ENCODE data around the gene TMEM167B. TPM values are rescaled to one million over a fixed set of nuclear protein-coding genes. Genes with fewer than 3 reads are reported as not detected.
A peak's percentile ranks its signal among the peaks of the same experiment; 100 is the strongest.

TMEM167B gene
- polyA plus RNA-seq, 1 of the 3 experiments (the other 2 are of a cell fraction): 12.7 TPM

DNA sequence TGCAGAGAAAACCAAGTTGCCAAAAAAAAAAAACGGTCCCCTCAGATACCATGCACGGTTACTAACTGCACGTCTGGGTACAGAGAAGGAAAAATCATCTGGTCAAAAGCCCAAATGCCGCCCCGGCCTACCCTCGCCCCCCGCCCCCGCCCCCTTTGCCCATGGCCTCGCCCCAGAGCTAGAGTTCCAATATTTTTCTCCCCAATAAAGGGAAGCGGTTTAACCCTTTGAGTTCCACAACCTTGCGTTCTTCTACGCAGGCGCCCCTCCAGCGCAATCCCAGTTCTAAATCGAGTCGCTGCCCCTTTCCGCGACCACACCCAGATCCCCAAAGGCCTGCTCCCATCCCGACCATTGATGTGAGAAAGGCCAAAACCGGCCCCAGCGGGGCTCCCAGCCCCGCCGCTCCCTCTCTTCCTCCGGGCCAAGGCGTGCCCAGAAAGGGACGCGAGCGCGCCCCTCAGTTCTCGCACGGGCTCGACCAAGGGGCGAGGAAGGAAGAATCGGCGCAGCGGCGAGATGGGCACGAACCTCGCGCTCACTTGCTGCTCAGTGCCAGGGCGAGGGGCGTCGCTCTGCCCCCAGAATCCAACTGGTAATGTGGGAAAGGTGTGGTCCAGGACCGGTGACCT is 49.5 kb upstream of the TMEM167B start:
- Histone ChIP-seq H3K27ac (ENCODE audit: low read depth in 2 of 2, low read length in 1 of 2) (peak overlapping the region; percentile 70 to 71), H3K4me2 (peak overlapping the region; percentile 96), H3K36me3 (replicated peaks in 1 of 2; ENCODE audit: control insufficient read depth in 1 of 2, insufficient read depth in 2 of 2, low read length in 1 of 2) (no peaks in the 10 kb centered on the region), H3K4me3 (ENCODE audit: low read depth in 2 of 2, low read length in 1 of 2) (peak overlapping the region; percentile 79 to 99), H4K20me1 (ENCODE audit: insufficient read depth) (no peaks in the 10 kb centered on the region), H3K79me2 (ENCODE audit: insufficient read depth) (peaks cover 57% of the 10 kb centered on the region), H2AFZ (ENCODE audit: low read depth) (peak overlapping the region; percentile 83), H3K4me1 (ENCODE audit: control insufficient read depth in 1 of 2, insufficient read depth in 2 of 2, low read depth in 1 of 2, low read length in 1 of 2) (no peaks in the 10 kb centered on the region; a peak in 1 of 4 replicates), H3F3A (replicated peaks; ENCODE audit: insufficient read depth) (peaks cover 3% of the 10 kb centered on the region), H3K9me3 (no peaks in the 10 kb centered on the region), H3K27me3 (ENCODE audit: insufficient read depth) (no peaks in the 10 kb centered on the region), H3K9ac (peak overlapping the region; percentile 89), H3K9me2 (no peaks in the 10 kb centered on the region)
- 1% methylated on average over 20 of the region's 44 CpGs for WGBS (ENCODE audit: low lambda C conversion rate)
- ChIA-PET CTCF (no interaction called here), POLR2A (interaction anchor here (1.6 kb wide), 1 partner anchor 59 kb away, joined by 15 read pairs; no protein-coding TSS in a partner anchor)
- peak; percentile 63 for DNase-seq
- TF ChIP-seq FOXM1 (IDR thresholded peaks at IDR 0.05; ENCODE audit: low read depth) (no peak), RAD21 (IDR thresholded peaks at IDR 0.05; ENCODE audit: low read length) (no peak), MXI1 (IDR thresholded peaks at IDR 0.05; ENCODE audit: low read depth, low read length) (0 out of 2 replicates have a peak, but pooled peaks have one; percentile 12), RCOR1 (IDR thresholded peaks at IDR 0.05; ENCODE audit: low read length) (no peak), NFIC (IDR thresholded peaks at IDR 0.05; ENCODE audit: borderline replicate concordance) (no peak), FOSL2 (IDR thresholded peaks at IDR 0.05; ENCODE audit: borderline replicate concordance, low read depth) (no peak), NRF1 (IDR thresholded peaks at IDR 0.05; ENCODE audit: low read depth, low read length) (peak; percentile 40), EZH2phosphoT487 (IDR thresholded peaks at IDR 0.05; ENCODE audit: borderline replicate concordance, low read depth) (no peak), TCF12 (IDR thresholded peaks at IDR 0.05) (no peak), ELF1 (IDR thresholded peaks at IDR 0.05) (no peak)
- TF ChIP-seq, protein P1, sequence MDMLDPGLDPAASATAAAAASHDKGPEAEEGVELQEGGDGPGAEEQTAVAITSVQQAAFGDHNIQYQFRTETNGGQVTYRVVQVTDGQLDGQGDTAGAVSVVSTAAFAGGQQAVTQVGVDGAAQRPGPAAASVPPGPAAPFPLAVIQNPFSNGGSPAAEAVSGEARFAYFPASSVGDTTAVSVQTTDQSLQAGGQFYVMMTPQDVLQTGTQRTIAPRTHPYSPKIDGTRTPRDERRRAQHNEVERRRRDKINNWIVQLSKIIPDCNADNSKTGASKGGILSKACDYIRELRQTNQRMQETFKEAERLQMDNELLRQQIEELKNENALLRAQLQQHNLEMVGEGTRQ (IDR thresholded peaks at IDR 0.05; ENCODE audit: borderline replicate concordance, low read depth, low read length): no peak
- TF ChIP-seq, protein P2, sequence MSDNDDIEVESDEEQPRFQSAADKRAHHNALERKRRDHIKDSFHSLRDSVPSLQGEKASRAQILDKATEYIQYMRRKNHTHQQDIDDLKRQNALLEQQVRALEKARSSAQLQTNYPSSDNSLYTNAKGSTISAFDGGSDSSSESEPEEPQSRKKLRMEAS (IDR thresholded peaks at IDR 0.05; ENCODE audit: low read depth): no peak; the same call in 1 of the 2 replicates

DNA sequence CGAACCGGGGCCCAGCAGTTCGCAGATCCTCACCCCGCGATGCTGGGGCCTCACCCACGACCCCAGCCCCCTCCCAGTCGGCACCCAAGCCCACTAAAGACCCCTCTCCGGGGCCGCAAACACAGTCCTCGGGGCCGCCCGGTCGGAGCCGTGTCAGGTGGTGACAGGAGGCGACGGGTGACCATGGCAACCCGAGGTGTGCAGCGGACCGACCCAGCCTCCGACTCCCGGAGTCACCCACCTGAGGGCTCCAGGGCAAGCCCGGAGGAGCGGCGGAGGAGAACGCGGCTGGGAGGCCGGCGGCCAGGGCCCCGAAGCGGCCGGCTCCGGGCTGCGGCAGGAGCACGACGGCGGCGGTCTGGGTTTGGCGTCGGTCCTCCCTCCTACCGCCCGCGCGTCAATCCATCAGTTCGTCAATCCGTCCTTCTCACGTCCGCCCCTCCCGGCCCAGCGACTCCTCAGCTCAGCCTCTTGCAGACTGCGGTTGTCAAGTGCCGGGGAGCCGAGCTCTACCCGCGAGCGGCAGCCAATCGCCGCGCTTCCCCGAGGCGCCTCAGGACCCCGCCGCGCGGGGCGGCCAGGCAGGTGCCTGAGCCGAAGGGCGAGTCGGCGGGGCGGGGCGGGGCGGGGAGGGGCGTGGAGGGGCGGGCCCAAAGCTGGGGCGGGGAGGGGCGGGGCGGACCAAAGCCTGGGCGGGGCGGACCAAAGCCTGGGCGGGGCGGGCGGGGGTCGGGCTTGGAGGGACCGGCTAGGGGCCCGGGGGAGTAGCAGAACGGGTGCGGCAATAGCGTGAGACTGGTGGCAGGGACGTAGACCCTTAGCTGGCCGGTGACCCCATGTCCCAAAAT is 48.7 kb upstream of the TMEM167B start, which contains the start of gene WDR47:
Gene WDR47, minus strand, starts transcription at position 482 of the 848 bp plus-strand sequence. CDS start 18,590 bp downstream, outside the sequence.
- WGBS (ENCODE audit: low lambda C conversion rate): 5% methylated on average over 10 of the region's 90 CpGs
- CTCF ChIA-PET: interaction anchor here (0.6 to 1.3 kb wide), 4 partner anchors 35 to 377 kb away, joined by 3 to 5 read pairs (median 4); a partner anchor contains a TSS
- TF ChIP-seq FOXM1 (IDR thresholded peaks at IDR 0.05; ENCODE audit: low read depth): no peak
- peak; percentile 92; the same call in 1 of the 2 replicates for TF ChIP-seq SIN3A (IDR thresholded peaks at IDR 0.05; ENCODE audit: borderline replicate concordance, low read depth, low read length)
- TF ChIP-seq POLR2AphosphoS5 (IDR thresholded peaks at IDR 0.05; ENCODE audit: low read depth, low read length): peak; percentile 98
- peak; percentile 37 for TF ChIP-seq CHD2 (IDR thresholded peaks at IDR 0.05; ENCODE audit: low read length, partially characterized antibody)
- no peak for TF ChIP-seq GABPA (IDR thresholded peaks at IDR 0.05; ENCODE audit: low read depth)
- TF ChIP-seq, protein P3, sequence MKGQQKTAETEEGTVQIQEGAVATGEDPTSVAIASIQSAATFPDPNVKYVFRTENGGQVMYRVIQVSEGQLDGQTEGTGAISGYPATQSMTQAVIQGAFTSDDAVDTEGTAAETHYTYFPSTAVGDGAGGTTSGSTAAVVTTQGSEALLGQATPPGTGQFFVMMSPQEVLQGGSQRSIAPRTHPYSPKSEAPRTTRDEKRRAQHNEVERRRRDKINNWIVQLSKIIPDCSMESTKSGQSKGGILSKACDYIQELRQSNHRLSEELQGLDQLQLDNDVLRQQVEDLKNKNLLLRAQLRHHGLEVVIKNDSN (IDR thresholded peaks at IDR 0.05; ENCODE audit: borderline replicate concordance, low read depth): no peak
- TF ChIP-seq TEAD4 (IDR thresholded peaks at IDR 0.05; ENCODE audit: borderline replicate concordance, insufficient read depth): 0 out of 2 replicates have a peak, but pooled peaks have one; percentile 35
- TF ChIP-seq GATA2 (CRISPR knock-in tag; IDR thresholded peaks at IDR 0.05): no peak
- TF ChIP-seq, protein P2 (IDR thresholded peaks at IDR 0.05; ENCODE audit: low read depth): no peak; the same call in 1 of the 2 replicates
- TF ChIP-seq JUND (IDR thresholded peaks at IDR 0.05): no peak
- TF ChIP-seq FOSL2 (IDR thresholded peaks at IDR 0.05; ENCODE audit: borderline replicate concordance, low read depth): no peak
- 0 out of 4 replicates have a peak, but pooled peaks of 1 of the 2 experiments have one; percentile 16 for TF ChIP-seq EP300 (IDR thresholded peaks at IDR 0.05; ENCODE audit: borderline replicate concordance in 1 of 2, low read depth in 1 of 2, low read length in 1 of 2)
- TF ChIP-seq MXI1 (IDR thresholded peaks at IDR 0.05; ENCODE audit: low read depth, low read length): peak; percentile 70
- no peak for TF ChIP-seq NRF1 (IDR thresholded peaks at IDR 0.05; ENCODE audit: low read depth, low read length)
- TF ChIP-seq FOXJ3 (CRISPR knock-in tag; IDR thresholded peaks at IDR 0.05): no peak
- no peak for TF ChIP-seq EZH2phosphoT487 (IDR thresholded peaks at IDR 0.05; ENCODE audit: borderline replicate concordance, low read depth)
- TF ChIP-seq MEF2A (IDR thresholded peaks at IDR 0.05; ENCODE audit: borderline replicate concordance, low read depth): no peak

More for the DNA sequence above, 48.7 kb upstream of the TMEM167B start, which contains the start of gene WDR47:
- H3K27ac ChIP-seq (ENCODE audit: low read depth in 2 of 2, low read length in 1 of 2): peak within 1 kb of the TSS; percentile 70 to 71
- no peaks in the 10 kb centered on the region; a peak in 1 of 4 replicates for H3K4me1 ChIP-seq (ENCODE audit: control insufficient read depth in 1 of 2, insufficient read depth in 2 of 2, low read depth in 1 of 2, low read length in 1 of 2)
- H3K36me3 ChIP-seq (replicated peaks in 1 of 2; ENCODE audit: control insufficient read depth in 1 of 2, insufficient read depth in 2 of 2, low read length in 1 of 2): no peaks in the 10 kb centered on the region
- H2AFZ ChIP-seq (ENCODE audit: low read depth): peak within 1 kb of the TSS; percentile 91
- POLR2A ChIA-PET: interaction anchor here (0.8 to 1.6 kb wide), 4 partner anchors 34 to 70 kb away, joined by 3 to 15 read pairs (median 6); partner anchors contain the start of gene TAF13
- DNase-seq: peak; percentile 98
- no peaks in the 10 kb centered on the region for H3K27me3 ChIP-seq (ENCODE audit: insufficient read depth)
- no peaks in the 10 kb centered on the region for H4K20me1 ChIP-seq (ENCODE audit: insufficient read depth)
- peaks cover 3% of the 10 kb centered on the region for H3F3A ChIP-seq (replicated peaks; ENCODE audit: insufficient read depth)
- H3K9ac ChIP-seq: peak within 1 kb of the TSS; percentile 89
- H3K79me2 ChIP-seq (ENCODE audit: insufficient read depth): peaks cover 49% of the 10 kb centered on the region
- H3K4me3 ChIP-seq (ENCODE audit: low read depth in 2 of 2, low read length in 1 of 2): peak within 1 kb of the TSS; percentile 79 to 99
- H3K9me2 ChIP-seq: no peaks in the 10 kb centered on the region
- H3K9me3 ChIP-seq: no peaks in the 10 kb centered on the region
- H3K4me2 ChIP-seq: peak within 1 kb of the TSS; percentile 96

Measured in SK-N-SH (cell line).